HG03139 (cell line): ENCODE results near the gene DCAF5.
"Not testable (repeated sequence)": the region's sequence is repeated elsewhere in the genome, so short reads cannot be mapped to it uniquely, and the experiment has no call there.

Experiments
- ATAC-seq: cut with Tn5 transposase; IDR thresholded peaks from one replicate; pipeline ENCODE4 v1.9.1; 2021; ENCODE audit not compliant: unreplicated experiment

Gene DCAF5

GRCh38 chr14:69076341-69076740 is 76.6 kb downstream of the DCAF5 start:
- ATAC-seq = no peak

GRCh38 chr14:69073915-69074314 is 79.0 kb downstream of the DCAF5 start:
- ATAC-seq = no peak

GRCh38 chr14:69073429-69073828 is 79.5 kb downstream of the DCAF5 start:
- ATAC-seq = no peak

- no peak for ATAC-seq
Observed at GRCh38 chr14:69072584-69072983, 80.3 kb downstream of the DCAF5 start.

- no peak for ATAC-seq
Observed at GRCh38 chr14:69068744-69069421, 84.0 kb downstream of the DCAF5 start.

- no peak for ATAC-seq
Observed at GRCh38 chr14:69066396-69067171, 86.3 kb downstream of the DCAF5 start.

- not testable (repeated sequence) for ATAC-seq
Observed at GRCh38 chr14:69065934-69066333, 87.0 kb downstream of the DCAF5 start.

- ATAC-seq = no peak
Observed at GRCh38 chr14:69064596-69064995, 88.3 kb downstream of the DCAF5 start.

- no peak for ATAC-seq
Observed at GRCh38 chr14:69059658-69060623, 93.0 kb downstream of the DCAF5 start.

- no peak for ATAC-seq
Observed at GRCh38 chr14:69055999-69056788, 96.7 kb downstream of the DCAF5 start.

GRCh38 chr14:69055125-69055524 is 97.8 kb downstream of the DCAF5 start:
- no peak for ATAC-seq

- no peak for ATAC-seq
Observed at GRCh38 chr14:69054030-69054429, 98.9 kb downstream of the DCAF5 start.

GRCh38 chr14:69052181-69052601 is 100.7 kb downstream of the DCAF5 start:
- no peak for ATAC-seq

- ATAC-seq = no peak
Observed at GRCh38 chr14:69050240-69051184, 102.4 kb downstream of the DCAF5 start.

- ATAC-seq = no peak
Observed at GRCh38 chr14:69049675-69050074, 103.2 kb downstream of the DCAF5 start.

- ATAC-seq = no peak
Observed at GRCh38 chr14:69048456-69048855, 104.5 kb downstream of the DCAF5 start.

- no peak for ATAC-seq
Observed at GRCh38 chr14:69047255-69047654, 105.7 kb downstream of the DCAF5 start.

GRCh38 chr14:69046476-69046860 is 106.5 kb downstream of the DCAF5 start:
- no peak for ATAC-seq

GRCh38 chr14:69045857-69046475 is 107.0 kb downstream of the DCAF5 start:
- ATAC-seq = no peak
